NCI-H2171 treated with DMSO at 0.1 percent for 48 hours (cell line): Measurements from ENCODE around the gene KCNE4.

Source experiments
- DNase-seq: peaks from one replicate; lab custom pipeline; 2025; lab: John Stamatoyannopoulos, UW

Gene KCNE4

GRCh38 chr2:223051693-223052289 lies at the start of gene KCNE4:
Gene KCNE4, plus strand, starts transcription at chr2:223052190. Its CDS starts 641 bp downstream, at chr2:223052831.
- DNase-seq = no peak

GRCh38 chr2:223003191-223003590 lies 48.8 kb upstream of the KCNE4 start:
- DNase-seq = no peak

- DNase-seq = no peak
Observed at GRCh38 chr2:223005496-223005895, 46.5 kb upstream of the KCNE4 start.

- no peak for DNase-seq
Observed at GRCh38 chr2:223007531-223007930, 44.5 kb upstream of the KCNE4 start.

GRCh38 chr2:223008162-223008561 lies 43.8 kb upstream of the KCNE4 start:
- no peak for DNase-seq

- DNase-seq = no peak
Observed at GRCh38 chr2:223008956-223009355, 43.0 kb upstream of the KCNE4 start.

GRCh38 chr2:223010641-223011040 lies 41.3 kb upstream of the KCNE4 start:
- DNase-seq = no peak

- no peak for DNase-seq
Observed at GRCh38 chr2:223012291-223012690, 39.7 kb upstream of the KCNE4 start.

- no peak for DNase-seq
Observed at GRCh38 chr2:223019390-223019930, 32.5 kb upstream of the KCNE4 start.

- no peak for DNase-seq
Observed at GRCh38 chr2:223019987-223020717, 31.8 kb upstream of the KCNE4 start.

- no peak for DNase-seq
Observed at GRCh38 chr2:223020971-223021675, 30.9 kb upstream of the KCNE4 start.

- no peak for DNase-seq
Observed at GRCh38 chr2:223026357-223027110, 25.5 kb upstream of the KCNE4 start.

- DNase-seq = no peak
Observed at GRCh38 chr2:223027442-223027841, 24.5 kb upstream of the KCNE4 start.

GRCh38 chr2:223029287-223029686 lies 22.7 kb upstream of the KCNE4 start:
- no peak for DNase-seq

- no peak for DNase-seq
Observed at GRCh38 chr2:223032187-223033142, 19.5 kb upstream of the KCNE4 start.

GRCh38 chr2:223034221-223034975 lies 17.6 kb upstream of the KCNE4 start:
- DNase-seq = no peak

GRCh38 chr2:223036790-223037444 lies 15.1 kb upstream of the KCNE4 start:
- DNase-seq = no peak

- no peak for DNase-seq
Observed at GRCh38 chr2:223037445-223037800, 14.6 kb upstream of the KCNE4 start.

GRCh38 chr2:223039618-223040017 lies 12.4 kb upstream of the KCNE4 start:
- no peak for DNase-seq

GRCh38 chr2:223040527-223040926 lies 11.5 kb upstream of the KCNE4 start:
- DNase-seq = no peak
